ENCODE data around the gene CDC73. TPM values are rescaled to one million over a fixed set of nuclear protein-coding genes. Genes with fewer than 3 reads are reported as not detected.

The CDC73 gene
- total and polyA plus RNA-seq, 9 of the 15 experiments (the other 6 are each of a cell fraction or from before 2014, with no cell fraction given), result 19.0 to 61.7 (median 30.1) TPM

- TF ChIP-seq ZNF695 (CRISPR knock-in tag; IDR thresholded peaks at IDR 0.05) (no peak), ZNF395 (CRISPR knock-in tag; IDR thresholded peaks at IDR 0.05) (no peak), ERF (CRISPR knock-in tag; IDR thresholded peaks at IDR 0.05) (no peak), THAP12 (CRISPR knock-in tag; IDR thresholded peaks at IDR 0.05) (no peak), CBX3 (IDR thresholded peaks at IDR 0.05; ENCODE audit: borderline replicate concordance in 1 of 2, low read length in 2 of 2) (no peak), GTF2E2 (tag; IDR thresholded peaks at IDR 0.05) (no peak), EGR1 (conservative IDR thresholded peaks at IDR 0.05) (peak; percentile 55), TBP (optimal IDR thresholded peaks at IDR 0.05; ENCODE audit: low read depth, low read length) (no peak), ZNF280B (CRISPR knock-in tag; IDR thresholded peaks at IDR 0.05) (no peak), CUX1 (CRISPR knock-in tag; IDR thresholded peaks at IDR 0.05) (no peak), AFF1 (IDR thresholded peaks at IDR 0.05; ENCODE audit: low read depth in 1 of 2, partially characterized antibody in 2 of 2) (peak; percentile 39)
Observed at GRCh38 chr1:193104502-193104906, 17.3 kb upstream of the CDC73 start (continued).
